Fibroblast of the conjunctiva (primary cell): ENCODE results near the gene NAA80.
"Not testable (repeated sequence)": the region's sequence is repeated elsewhere in the genome, so short reads cannot be mapped to it uniquely, and the experiment has no call there.

Experiments
- DNase-seq: peaks from one replicate; pipeline ENCODE4 v3.0.0-alpha.2; 2010; ENCODE audit warnings: low read depth

Gene NAA80

DNA sequence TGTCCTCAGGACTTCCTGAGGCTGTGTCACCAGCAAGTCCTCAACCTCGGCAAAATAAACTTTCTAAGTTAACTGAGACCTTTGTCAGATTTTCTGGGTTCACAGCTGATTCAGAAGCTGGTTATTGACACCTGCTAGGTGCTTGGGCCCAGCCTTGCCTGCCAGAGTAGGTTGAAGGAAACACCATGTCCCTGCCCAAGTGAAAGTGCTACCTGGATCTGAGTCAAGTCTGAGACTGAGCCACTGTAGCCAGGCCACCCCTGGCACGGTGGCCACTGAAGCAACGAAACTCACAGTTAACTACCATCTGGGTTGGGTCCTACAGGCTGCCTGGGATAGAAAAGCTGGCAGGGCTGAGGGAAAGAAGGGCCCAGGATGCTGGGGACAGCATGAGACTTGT, 15.1 kb upstream of the NAA80 start:
- no peak for DNase-seq

DNA sequence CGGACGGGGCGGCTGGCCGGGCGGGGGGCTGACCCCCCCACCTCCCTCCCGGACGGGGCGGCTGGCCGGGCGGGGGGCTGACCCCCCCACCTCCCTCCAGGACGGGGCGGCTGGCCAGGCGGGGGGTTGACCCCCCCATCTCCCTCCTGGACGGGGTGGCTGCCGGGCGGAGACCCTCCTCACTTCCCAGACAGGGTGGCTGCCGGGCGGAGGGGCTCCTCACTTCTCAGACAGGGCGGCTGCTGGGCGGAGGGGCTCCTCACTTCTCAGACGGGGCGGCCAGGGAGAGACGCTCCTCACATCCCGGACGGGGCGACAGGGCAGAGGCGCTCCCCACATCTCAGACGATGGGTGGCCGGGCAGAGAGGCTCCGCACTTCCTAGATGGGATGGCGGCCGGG, 12.8 kb upstream of the NAA80 start:
- DNase-seq = not testable (repeated sequence)

DNA sequence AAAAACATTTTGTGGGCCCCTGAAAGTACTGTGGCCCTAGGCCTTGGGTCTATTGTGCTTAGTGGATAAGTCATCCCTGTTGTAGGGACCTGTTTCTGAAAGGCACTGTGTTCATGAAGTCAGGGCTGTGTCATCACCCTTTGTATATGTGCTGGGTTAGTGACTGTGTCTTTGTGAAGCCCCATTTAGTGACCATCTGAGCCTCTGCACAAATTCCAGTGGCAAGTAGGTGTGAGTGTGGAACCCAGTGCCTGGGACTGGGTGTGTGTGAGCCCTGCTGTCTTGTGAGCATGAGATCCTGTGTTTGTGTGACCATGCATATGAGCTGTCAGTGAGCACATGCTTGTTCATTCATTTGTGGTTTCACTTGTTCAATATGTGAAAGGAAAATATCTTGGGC, 5.4 kb upstream of the NAA80 start:
- no peak for DNase-seq

DNA sequence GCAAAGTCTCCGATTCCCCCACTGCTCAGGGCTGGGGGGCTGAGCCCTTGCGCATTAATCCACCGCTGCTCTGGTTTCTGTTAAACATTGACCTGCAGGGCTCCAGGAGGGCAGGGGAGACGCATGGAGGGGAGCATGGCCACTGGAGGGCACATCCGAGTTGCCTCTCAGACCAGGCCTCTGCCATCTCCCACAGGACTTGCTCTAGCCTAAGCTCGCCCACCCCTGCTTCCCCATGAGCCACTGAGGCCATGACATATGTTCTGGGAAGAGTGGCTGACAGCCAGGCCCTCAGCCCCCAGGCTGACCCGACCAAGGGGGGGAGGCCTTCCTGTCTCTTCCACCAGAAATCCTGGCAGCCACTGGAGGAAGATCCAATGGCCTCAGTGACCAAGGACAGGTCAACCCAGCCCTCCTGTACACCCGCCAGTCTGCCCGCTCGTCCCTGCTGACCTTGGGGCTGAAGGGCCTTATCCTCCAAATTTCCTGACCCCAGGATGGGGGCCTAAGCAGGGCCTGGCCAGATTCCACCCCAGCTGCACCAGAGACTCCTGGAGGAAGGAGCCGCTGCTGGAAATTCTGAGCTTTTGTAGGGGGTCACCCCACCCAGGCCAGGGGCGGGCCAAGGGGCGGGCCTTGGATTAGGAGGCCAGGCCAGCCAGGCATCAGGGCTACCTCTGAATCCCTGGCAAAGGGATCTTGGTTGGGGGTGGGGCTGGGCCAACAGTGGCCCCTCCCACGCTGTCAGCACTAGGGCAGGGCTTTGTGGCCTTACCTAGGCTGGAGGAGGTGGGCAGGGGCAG, 4.0 kb upstream of the NAA80 start, which contains the start of gene HYAL1:
HYAL1 (minus strand) TSS at position 562 of the 803 bp plus-strand sequence. CDS start 618 bp downstream, outside the sequence.
- no peak for DNase-seq

DNA sequence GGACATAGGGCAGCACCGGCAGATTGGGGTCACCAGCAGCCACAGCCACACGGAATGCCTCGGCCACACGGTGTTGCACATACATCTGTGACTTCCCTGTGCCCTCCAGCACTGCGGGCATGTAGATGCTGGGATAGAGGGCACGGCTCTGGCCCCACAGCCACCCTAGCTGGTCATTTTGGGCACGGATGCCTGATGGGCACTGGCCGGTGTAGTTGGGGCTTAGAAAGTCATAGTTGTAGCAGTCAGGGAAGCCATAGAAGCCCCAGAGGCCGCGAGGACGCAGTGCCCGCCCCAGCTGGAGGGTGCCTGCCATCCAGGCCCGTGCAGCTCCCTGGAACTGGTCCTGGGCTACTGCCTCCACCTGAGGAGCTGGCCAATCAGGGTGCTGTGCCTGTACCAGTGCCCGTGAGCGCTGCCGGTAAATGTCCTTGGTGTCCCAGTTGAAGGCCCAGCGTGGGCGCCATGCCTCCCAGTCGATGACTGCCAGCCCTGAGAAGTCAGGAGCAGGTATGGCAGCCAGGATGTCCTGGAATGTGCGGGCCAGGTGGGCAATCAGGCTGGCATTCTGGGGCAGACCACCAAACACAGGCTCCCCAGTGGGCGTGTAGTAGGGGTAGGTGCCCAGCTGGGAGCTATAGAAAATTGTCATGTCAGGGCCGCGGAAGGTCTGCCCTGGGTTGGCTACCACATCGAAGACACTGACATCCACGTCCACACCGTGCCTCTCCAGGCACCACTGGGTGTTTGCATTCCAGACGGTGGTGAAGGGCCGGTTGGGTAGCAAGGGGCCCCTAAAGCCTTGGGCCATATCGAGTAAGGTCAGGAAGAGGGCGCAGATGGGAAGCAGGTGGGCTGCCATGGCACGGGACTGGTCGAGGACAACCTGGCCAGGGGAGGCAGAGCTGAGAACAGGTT, 3.1 kb upstream of the NAA80 start:
- DNase-seq = no peak

DNA sequence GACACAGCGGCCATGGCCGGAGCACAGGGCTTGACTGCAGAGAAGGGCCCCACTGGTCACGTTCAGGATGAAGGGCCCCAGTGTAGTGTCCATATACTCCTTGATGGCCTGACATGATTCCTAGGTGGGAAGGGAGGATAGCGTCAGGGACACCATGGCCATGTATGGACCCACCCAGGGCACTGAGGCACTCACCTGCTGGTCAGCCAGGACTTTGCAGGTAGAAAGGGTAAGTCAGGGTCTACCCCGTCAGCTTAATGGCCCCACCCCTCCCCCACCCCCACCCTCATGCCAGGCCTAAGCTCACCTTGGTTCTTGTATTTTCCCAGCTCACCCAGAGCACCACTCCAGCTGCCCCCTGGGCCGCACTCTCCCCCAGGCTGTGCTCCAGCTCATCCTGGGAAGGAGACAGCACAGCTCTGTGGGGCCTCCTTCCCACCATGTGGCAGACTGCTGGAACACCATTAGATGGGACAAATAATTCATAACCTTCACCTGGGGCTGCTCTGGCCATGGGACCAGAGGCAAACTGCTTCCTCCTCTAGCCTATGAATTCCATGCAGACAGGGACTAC, 1.6 kb upstream of the NAA80 start:
- DNase-seq = no peak

DNA sequence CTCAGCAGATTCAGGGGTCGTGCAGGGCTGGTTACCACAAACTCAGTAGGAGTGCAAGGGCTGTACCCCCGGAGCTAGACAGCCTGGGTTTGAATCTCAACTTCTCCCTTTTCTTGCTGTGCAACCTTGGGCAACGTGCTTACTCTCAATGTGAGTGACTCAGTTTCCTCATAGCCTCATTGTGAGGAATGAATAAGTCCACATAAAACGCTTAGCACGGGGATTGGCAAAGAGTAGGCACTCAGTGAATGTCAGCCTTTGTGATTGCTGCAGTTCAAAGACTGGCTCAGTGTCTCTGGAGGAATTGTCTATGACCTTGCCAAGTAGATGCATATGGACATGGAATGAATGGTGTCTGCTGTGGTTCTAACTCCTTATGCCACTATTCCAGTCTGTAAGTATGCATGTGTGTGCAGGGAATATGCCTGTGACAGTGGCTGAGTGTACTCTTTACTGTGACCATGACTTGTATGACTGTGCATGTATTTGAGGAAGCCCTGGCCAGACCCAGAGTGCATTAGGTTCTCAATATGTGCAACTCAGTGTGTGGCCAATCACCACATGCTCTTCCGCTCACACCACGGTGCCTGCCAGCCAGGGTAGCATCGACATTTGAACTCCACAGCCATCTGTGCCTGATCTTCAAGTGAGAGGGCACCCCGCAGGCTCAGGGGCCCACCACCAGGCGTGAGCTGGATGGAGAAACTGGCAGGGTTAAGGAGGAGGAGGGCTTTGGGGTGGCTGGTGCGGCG, 900 bp upstream of the NAA80 start:
- no peak for DNase-seq

DNA sequence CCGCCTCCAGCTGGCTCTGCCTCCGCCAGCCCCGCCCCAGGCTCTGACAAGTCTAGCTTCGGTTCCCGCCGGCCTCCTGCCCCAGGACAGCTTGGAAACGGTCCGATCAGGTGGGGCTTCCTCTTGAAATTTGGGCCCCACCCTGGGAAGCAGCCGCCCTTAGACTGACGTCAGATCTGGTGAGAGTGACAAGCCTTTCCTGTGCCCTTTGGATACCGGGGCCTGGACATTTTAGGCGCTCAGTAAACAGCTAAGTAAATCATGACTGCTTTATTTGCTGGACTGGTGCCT, 378 bp upstream of the NAA80 start:
- no peak for DNase-seq

DNA sequence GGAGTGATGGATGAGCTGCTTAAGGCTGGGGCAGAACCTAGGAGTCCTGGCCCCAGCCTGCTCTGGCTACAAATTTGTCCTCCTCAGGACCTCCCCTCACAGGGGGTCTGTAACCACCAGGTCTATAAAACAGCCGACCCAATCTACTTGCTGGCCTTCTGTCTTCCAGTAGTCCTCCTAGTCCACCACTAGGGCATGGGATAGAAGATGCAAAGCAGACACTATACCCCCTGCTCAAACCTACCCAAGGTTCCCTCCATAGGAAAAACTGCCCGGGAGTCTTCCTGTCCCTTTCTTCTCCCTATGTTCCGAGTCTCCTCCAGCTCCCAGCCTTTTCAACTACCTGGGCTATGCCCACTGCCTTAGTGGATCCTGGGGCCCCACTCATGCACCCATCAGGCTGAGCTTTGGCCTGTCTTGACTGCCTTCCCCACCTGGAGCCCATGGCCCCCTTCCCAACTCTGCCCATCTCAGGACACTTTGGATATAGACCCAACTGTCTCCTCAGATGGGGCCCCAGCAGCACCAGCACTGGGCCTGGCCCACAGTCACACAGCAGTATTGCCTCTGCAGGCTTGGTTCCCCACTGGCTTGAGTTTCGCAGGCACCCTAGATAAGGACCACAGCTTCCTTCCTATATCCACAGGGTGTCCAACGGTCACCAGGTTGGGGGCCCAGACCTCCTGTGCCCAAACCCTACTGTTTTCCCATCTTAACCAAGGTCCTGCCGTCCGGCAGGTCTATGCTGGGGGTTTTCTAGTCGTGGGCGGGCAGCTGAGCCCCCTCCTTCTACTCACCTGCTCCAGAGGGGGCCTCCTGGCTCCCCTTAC, 1.1 kb downstream of the NAA80 start:
- DNase-seq = no peak

DNA sequence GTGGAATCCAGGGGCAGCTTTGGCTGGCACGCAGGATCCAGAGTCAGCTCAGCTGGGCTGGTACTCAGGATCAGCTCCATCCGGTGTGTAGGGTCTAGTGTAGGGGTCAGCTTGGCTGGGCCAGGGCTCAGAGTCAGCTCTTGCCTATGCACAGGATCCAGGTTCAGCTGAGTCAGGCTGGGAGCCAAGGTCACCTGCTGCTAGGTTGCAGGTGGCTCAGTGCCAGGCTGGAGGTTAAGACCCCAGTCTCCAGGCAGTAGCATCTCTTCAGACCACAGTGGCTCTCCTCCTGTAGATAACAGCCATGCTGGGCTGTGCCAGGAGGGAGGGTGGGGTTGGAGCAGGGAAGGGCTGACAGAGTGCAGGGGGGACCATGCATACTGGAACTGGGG, 1.8 kb downstream of the NAA80 start:
- DNase-seq = no peak

DNA sequence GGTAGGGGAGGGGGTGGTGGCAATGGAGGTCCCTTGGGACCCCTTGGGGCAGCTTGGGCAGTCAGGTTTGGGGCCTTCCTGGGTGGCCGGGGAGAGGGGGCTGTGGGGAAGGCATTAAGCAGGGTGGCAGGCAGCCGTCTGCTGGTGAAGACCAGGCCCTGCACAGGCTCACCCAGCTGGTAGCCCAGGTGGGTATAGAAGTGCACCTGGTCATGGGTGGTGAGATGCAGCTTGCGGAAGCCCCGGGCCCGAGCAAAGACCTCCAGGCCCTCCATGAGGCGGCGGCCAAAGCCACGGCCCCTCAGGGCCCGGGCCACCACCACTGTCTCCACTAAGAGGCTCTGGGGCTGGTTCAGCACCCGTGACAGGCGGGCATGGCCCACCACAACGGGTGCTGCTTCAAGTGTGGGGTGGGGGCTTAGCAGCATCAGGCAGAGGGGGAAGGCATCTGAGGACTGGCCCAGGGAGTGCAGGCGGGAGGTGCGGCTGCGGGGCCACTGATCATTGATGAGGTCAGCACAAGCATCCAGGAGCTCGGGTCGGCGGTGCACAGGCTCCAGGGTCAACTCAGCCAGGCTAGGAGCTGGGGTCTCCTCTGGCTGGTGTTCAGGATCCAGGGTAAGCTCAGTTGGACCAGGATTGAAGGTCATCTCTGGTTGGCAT, 2.4 kb downstream of the NAA80 start:
- DNase-seq = no peak

DNA sequence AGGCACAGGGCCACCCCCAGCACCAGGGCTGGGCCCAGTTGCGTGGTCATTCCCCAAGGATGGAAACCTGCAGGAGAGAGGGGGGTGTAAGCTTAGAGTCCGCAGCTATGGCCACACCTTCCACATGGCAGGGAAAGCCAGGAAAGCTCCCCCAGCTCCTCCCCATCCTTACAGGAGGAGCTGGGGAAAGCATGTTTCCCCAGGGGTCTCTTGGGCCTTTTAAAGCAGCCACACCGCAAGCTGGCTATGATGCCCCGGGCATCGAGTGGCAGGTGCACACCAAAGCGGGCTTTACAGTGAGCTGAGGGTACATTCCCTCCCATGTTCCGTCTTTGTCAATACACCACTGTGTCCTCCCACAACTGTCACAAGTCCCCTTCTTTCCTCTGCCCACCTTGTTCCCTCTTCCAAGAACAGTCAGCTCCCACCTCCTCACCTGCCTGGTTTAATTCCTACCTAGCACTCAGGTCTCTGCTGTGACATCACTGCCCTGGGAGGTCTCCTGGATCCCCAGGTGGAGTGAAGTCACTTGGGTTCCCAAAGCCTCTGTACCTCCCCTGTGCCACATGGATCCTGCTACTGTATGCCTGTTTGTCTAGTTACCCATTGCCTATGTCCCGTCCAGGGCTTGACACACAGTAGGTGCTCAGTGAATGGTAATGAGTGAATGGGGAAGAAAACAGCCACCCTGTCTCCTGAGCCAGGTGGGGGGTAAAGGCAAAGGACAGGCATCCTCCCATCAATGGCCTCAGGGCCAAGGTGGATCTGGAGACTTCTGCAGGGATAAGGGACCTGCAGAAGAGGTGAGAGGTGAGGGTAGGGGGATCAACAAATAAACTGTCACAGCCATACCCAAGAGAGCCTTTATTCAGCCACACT, 3.4 kb downstream of the NAA80 start:
- no peak for DNase-seq

DNA sequence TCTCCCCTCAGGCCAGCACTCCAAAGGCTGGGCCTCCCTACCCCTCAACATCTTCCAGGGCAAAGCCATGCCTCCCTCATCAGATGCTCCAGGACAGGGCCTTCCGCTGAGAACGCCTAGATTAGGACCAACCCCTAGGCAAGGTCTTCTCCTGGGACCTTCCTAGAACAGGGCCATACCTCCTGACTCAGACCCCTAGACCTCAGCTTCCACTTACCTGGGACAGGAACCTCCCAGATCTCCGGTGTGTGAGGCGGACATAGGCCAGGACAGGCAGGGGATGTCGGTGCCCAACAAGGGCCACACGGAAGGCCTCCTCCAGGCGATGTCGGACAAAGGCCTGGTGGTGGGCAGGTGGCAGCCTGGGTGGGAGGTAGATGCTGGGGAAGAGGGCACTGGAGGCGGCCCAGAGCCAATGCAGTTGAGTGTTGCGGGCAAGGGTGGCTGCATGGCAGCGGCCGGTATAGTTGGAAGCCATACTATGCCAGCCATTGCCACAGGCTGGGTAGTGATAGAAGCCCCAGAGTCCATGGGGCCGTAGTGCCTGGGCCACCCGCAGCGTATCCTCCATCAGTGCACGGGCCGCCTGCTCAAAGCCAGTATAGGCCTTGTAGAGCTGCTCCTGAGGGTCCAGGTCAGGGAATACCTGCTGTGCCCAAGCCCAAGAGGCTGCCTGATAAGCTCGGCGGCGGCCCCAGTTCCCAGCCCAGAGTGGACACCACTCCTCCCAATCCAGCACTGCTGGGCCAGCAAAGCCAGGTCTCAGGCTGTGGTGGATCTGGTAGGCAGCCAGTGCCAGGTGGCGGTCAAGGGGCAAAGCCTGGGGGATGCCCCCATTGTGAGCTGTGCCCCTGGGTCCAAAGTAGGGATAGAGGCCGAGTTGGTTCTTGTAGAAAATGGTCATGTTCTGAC, 4.5 kb downstream of the NAA80 start:
- no peak for DNase-seq

DNA sequence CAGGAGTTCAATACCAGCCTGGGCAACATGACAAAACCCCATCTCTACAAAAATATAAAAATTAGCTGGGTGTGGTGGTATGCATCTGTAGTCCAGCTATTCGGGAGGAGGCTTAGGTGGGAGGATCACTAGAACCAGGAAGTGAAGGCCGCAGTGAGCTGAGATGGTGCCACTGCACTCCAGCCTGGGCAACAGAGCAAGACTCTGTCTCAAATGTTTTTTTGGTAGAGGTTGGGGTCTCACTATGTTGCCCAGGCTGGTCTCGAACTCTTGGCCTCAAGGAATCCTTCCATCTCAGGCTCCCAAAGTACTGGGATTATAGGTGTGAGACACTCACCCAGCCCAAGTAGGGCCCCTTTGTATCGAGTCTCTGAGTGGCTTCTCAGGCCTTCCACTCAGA, 5.1 kb downstream of the NAA80 start:
- DNase-seq = no peak

DNA sequence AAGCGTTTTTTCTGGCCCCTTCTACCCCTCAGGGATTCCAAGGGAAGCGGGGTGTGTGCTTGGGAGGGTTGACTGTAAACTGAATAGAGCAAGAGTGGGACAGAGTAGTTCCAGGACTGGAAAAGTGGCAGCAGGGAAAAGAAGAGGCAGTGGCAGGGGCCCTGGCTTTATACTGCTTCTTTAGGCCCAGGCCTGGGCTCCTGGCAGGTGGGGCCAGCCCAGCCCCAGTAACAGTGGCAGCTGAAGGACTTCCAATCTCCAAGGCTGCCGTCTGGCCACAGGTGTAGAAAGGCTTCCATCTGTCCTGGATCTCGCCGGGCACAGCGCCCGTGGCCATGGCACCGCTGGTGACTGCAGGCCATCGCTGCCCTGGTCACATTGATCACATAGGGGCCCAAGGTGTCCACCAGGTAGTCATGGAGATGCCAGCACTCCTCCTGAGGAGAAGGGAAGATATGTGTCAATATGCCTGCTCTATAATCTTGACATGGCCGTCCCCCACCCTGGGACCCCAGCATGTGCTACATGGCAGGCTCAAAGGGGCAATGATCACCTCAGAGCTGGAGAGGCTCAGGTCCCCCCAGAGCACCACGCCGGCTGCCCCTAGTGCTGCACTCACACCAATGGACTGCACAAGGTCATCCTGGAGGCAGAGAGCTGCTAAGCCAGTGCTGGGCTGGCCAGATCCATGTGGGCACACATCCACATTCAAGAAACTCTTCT, 6.0 kb downstream of the NAA80 start:
- DNase-seq = no peak

DNA sequence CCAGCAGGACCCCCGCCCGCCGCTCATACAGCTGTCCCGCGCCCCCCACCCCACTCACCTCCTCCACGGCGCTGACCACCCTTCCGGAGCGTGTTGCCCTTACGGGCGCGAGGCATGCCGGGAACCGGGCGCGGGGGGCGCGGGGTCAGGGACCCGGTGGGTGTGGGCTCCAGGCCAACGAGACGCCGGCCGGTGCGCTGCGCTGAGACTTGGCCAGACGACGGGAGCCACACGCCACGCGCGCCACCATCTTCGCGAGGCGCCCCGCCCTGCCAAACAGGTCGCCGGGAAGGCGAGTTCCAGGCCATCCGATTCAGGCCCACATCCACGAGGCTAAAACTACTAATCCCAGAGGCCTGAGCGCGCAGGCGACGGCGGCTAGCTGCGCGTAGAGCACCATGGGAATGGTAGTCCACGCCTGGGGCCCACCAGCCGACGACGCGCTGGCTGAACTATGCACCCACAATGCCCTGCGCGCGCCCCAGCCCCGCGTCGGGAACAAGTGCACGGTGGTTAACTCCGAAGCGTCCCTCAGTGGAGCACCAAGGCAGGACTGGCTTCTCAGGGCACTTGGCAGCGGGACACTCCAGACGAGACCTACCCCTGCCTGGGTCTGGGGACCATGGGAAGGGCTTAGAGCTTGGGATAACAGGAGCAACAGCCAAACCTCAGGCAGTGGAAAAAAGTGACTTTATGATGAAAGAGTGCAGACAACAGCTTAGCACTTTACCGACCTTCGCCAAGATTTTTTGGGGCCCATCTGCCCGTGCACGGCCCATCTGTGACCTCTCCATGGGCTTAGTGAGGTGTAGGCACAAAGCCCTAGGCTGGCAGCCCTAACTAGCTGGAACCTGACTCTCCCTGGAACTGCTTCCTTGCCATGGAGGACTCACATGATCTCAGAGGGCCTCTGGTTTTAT, 6.8 kb downstream of the NAA80 start, which contains the start of gene IFRD2:
IFRD2 (minus strand) TSS at position 271 of the 920 bp plus-strand sequence; CDS start at position 116, 155 bp downstream.
- DNase-seq = peak; percentile 94

DNA sequence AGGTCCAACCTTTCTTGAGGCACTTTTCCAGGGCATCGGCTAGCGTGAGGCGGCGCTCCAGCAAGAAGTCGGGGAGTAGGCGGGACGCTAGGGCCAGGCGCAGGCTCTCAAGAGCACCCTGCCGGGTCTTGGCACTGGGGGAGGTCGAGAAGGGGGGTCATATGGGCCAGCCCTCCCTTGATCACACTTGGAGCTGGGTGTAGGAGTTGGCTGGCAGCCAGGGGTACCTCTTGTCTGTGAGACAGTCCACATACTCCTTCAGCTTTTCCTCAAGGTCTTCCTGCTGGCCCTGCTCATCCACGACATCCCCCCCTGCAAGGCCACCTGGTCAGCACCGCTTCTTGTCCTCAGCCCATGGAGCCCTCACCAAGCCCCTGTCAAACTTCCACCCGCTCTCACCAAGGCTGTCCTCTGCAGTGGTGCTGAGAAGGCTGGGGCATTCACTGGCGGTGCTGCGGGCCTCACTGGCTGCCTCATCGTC, 9.0 kb downstream of the NAA80 start:
- no peak for DNase-seq
